A673 (cell line): ENCODE data around the gene IQGAP3. TPM values are rescaled to one million over a fixed set of nuclear protein-coding genes. Genes with fewer than 3 reads are reported as not detected.
"Not testable (repeated sequence)": the region's sequence is repeated elsewhere in the genome, so short reads cannot be mapped to it uniquely, and the experiment has no call there.

Experiments
- BruUV-seq: library from RNA; stranded (reverse); fragments of 400-500 nt; replicated peaks from 2 replicates; lab custom pipeline; 2021; lab: Mats Ljungman, UMichigan
- CTCF ChIA-PET: fragments of 300-600 bp; sonication (Branson Sonifier 250); formaldehyde crosslinking; loops from one replicate; lab custom pipeline; 2022; ENCODE audit warnings: antibody characterized with exemption; lab: Charles Lee
- POLR2A ChIA-PET: fragments of 300-600 bp; sonication (Branson Sonifier 250); formaldehyde crosslinking; loops from one replicate; lab custom pipeline; 2022; ENCODE audit warnings: antibody characterized with exemption; ENCODE audit not compliant: low non-redundant PET; lab: Charles Lee
- DNase-seq: peaks from one replicate; pipeline ENCODE4 v3.0.0-alpha.2; 2015; ENCODE audit warnings: low spot score
- H3K27ac ChIP-seq: fragments of 200-600 bp; sonication (generic); 2 replicates; pipeline ENCODE4 v1.5.1; 2016; ENCODE audit warnings: mixed run types, low read depth, mild to moderate bottlenecking, mixed read lengths, antibody characterized with exemption, low read length; ENCODE audit not compliant: poor library complexity, severe bottlenecking
- H3K27me3 ChIP-seq: fragments of 200-600 bp; sonication (generic); replicated peaks from 2 replicates; pipeline ENCODE4 v1.6.1; 2017; ENCODE audit warnings: mixed run types, low read depth, mild to moderate bottlenecking, mixed read lengths, antibody characterized with exemption, low read length; ENCODE audit not compliant: insufficient read depth, poor library complexity
- H3K36me3 ChIP-seq: fragments of 200-600 bp; sonication (generic); 2 replicates; pipeline ENCODE4 v1.6.1; 2016; ENCODE audit warnings: mixed run types, mild to moderate bottlenecking, mixed read lengths, antibody characterized with exemption, low read length; ENCODE audit not compliant: insufficient read depth, poor library complexity, severe bottlenecking
- H3K4me1 ChIP-seq: fragments of 200-600 bp; sonication (generic); 2 replicates; pipeline ENCODE4 v1.6.1; 2017; ENCODE audit warnings: mixed run types, mild to moderate bottlenecking, mixed read lengths, antibody characterized with exemption, low read length; ENCODE audit not compliant: insufficient read depth, poor library complexity, severe bottlenecking
- H3K4me3 ChIP-seq: fragments of 200-600 bp; sonication (generic); 2 replicates; pipeline ENCODE4 v1.5.1; 2016; ENCODE audit warnings: low read depth, mixed run types, mild to moderate bottlenecking, mixed read lengths, low read length; ENCODE audit not compliant: poor library complexity, severe bottlenecking
- H3K9me3 ChIP-seq: fragments of 200-600 bp; sonication (generic); 2 replicates; pipeline ENCODE4 v1.6.1; 2016; ENCODE audit warnings: mixed run types, low read depth, mild to moderate bottlenecking, mixed read lengths, antibody characterized with exemption, low read length; ENCODE audit not compliant: poor library complexity, severe bottlenecking
- CTCF ChIP-seq: fragments of 300-800, 200-600 bp; sonication (generic); conservative IDR thresholded peaks from 2 replicates; pipeline ENCODE4 v1.5.1; 2017; ENCODE audit warnings: low read depth, mild to moderate bottlenecking, antibody characterized with exemption, low read length, moderate library complexity, mixed read lengths
- EZH2 ChIP-seq: fragments of 200-600 bp; sonication (generic); IDR thresholded peaks from 2 replicates; pipeline ENCODE4 v1.6.1; 2017; ENCODE audit warnings: borderline replicate concordance, low read depth, mild to moderate bottlenecking, mixed read lengths, antibody characterized with exemption, low read length; ENCODE audit not compliant: poor library complexity, severe bottlenecking
- intact Hi-C: fragments of 100-400 bp; cut with micrococcal nuclease; formaldehyde crosslinking; loops from one replicate; pipeline ENCODE4 v1.10.0; 2022; ENCODE audit not compliant: unreplicated experiment
- total RNA-seq: library from RNA; stranded (reverse); gene quantifications from 2 replicates; pipeline ENCODE4 v1.2.3, GENCODE V29; 2021

IQGAP3 gene
- total RNA-seq, 1 experiment from 2014 or later = 37.5 TPM

- no peak overlapping the region for H3K27ac ChIP-seq
- H3K27me3 ChIP-seq = no peaks in the 10 kb centered on the region
- no peak overlapping the region for H3K4me3 ChIP-seq
- intact Hi-C loops = no loop called here
- CTCF ChIA-PET = no interaction called here
- H3K4me1 ChIP-seq = no peaks in the 10 kb centered on the region
- TF ChIP-seq CTCF = no peak
- no peak for TF ChIP-seq EZH2
- POLR2A ChIA-PET = no interaction called here
- H3K9me3 ChIP-seq = no peaks in the 10 kb centered on the region
- no TSS peak for BruUV-seq
- peaks cover 18% of the 10 kb centered on the region for H3K36me3 ChIP-seq
- DNase-seq = no peak
Observed at GRCh38 chr1:156555715-156556114, 16.6 kb downstream of the IQGAP3 start.

GRCh38 chr1:156554971-156555370, 17.4 kb downstream of the IQGAP3 start:
- no peaks in the 10 kb centered on the region for H3K27me3 ChIP-seq
- no peak for DNase-seq
- TF ChIP-seq CTCF (no peak), EZH2 (no peak)
- POLR2A ChIA-PET = no interaction called here
- no peaks in the 10 kb centered on the region for H3K9me3 ChIP-seq
- H3K36me3 ChIP-seq = peaks cover 18% of the 10 kb centered on the region
- no peaks in the 10 kb centered on the region for H3K4me1 ChIP-seq
- intact Hi-C loops = no loop called here
- no TSS peak for BruUV-seq
- no peak overlapping the region for H3K27ac ChIP-seq
- no peak overlapping the region for H3K4me3 ChIP-seq
- CTCF ChIA-PET = interaction anchor here (0.6 kb wide), 1 partner anchor 50 kb away, joined by 3 read pairs; no protein-coding TSS in a partner anchor

- no peaks in the 10 kb centered on the region for H3K27me3 ChIP-seq
- no peaks in the 10 kb centered on the region for H3K9me3 ChIP-seq
- TF ChIP-seq EZH2 (no peak), CTCF (no peak)
- no peaks in the 10 kb centered on the region for H3K4me1 ChIP-seq
- no TSS peak for BruUV-seq
- peaks cover 18% of the 10 kb centered on the region for H3K36me3 ChIP-seq
- ChIA-PET CTCF (no interaction called here), POLR2A (no interaction called here)
- H3K4me3 ChIP-seq = no peak overlapping the region
- intact Hi-C loops = no loop called here
- DNase-seq = no peak
- no peak overlapping the region for H3K27ac ChIP-seq
Observed at GRCh38 chr1:156553860-156554485, 18.4 kb downstream of the IQGAP3 start.

GRCh38 chr1:156552937-156553336, 19.4 kb downstream of the IQGAP3 start:
- H3K4me3 ChIP-seq, H3K27me3 ChIP-seq, CTCF ChIA-PET, intact Hi-C loops, POLR2A ChIA-PET, H3K4me1 ChIP-seq, BruUV-seq, H3K27ac ChIP-seq, H3K9me3 ChIP-seq, DNase-seq: not testable (repeated sequence)
- peaks cover 22% of the 10 kb centered on the region for H3K36me3 ChIP-seq
